Testis (tissue), 2 donors: ENCODE results near the gene KLHL21.

Experiments used
- POLR2A ChIP-seq: fragments of 450-650 bp; IDR thresholded peaks from one replicate; pipeline ENCODE4 v1.6.1; 2017; ENCODE audit warnings: antibody characterized with exemption, mild to moderate bottlenecking, moderate library complexity
- TF ChIP-seq, protein P1 (sequence below), 3 experiments: fragments of 450-650 bp in 2 of 3; fragments of 200-600 bp in 1 of 3; sonication (generic) in 1 of 3; IDR thresholded peaks; one replicate each; pipeline ENCODE4 v1.5.1; 2016 to 2019; ENCODE audit warnings: antibody characterized with exemption in 3 of 3, mild to moderate bottlenecking in 2 of 3, moderate library complexity in 1 of 3

DNA sequence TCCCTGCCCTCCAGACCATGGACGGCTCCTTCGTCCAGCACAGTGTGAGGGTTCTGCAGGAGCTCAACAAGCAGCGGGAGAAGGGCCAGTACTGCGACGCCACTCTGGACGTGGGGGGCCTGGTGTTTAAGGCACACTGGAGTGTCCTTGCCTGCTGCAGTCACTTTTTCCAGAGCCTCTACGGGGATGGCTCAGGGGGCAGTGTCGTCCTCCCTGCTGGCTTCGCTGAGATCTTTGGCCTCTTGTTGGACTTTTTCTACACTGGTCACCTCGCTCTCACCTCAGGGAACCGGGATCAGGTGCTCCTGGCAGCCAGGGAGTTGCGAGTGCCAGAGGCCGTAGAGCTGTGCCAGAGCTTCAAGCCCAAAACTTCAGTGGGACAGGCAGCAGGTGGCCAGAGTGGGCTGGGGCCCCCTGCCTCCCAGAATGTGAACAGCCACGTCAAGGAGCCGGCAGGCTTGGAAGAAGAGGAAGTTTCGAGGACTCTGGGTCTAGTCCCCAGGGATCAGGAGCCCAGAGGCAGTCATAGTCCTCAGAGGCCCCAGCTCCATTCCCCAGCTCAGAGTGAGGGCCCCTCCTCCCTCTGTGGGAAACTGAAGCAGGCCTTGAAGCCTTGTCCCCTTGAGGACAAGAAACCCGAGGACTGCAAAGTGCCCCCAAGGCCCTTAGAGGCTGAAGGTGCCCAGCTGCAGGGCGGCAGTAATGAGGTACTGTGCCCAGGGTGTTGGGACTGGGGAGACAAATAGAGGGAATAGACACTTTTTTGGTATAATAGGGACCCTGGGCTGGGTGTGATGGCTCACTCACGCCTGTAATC, 21.9 kb downstream of the KLHL21 start:
- TF ChIP-seq, protein P1, sequence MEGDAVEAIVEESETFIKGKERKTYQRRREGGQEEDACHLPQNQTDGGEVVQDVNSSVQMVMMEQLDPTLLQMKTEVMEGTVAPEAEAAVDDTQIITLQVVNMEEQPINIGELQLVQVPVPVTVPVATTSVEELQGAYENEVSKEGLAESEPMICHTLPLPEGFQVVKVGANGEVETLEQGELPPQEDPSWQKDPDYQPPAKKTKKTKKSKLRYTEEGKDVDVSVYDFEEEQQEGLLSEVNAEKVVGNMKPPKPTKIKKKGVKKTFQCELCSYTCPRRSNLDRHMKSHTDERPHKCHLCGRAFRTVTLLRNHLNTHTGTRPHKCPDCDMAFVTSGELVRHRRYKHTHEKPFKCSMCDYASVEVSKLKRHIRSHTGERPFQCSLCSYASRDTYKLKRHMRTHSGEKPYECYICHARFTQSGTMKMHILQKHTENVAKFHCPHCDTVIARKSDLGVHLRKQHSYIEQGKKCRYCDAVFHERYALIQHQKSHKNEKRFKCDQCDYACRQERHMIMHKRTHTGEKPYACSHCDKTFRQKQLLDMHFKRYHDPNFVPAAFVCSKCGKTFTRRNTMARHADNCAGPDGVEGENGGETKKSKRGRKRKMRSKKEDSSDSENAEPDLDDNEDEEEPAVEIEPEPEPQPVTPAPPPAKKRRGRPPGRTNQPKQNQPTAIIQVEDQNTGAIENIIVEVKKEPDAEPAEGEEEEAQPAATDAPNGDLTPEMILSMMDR (IDR thresholded peaks at IDR 0.05): no peak
- TF ChIP-seq POLR2A: no peak
